Kidney (tissue), 14 donors: Measurements from ENCODE around the gene PAK6. TPM values are rescaled to one million over a fixed set of nuclear protein-coding genes. Genes with fewer than 3 reads are reported as not detected.
A peak's percentile ranks its signal among the peaks of the same experiment; 100 is the strongest.

Source experiments
- DNase-seq, 5 donors: peaks; one replicate each; pipeline ENCODE4 v3.0.0-alpha.2; 2013 to 2020
- FAIRE-seq: peaks from 2 replicates; lab custom pipeline; 2012; peaks lifted over from hg19 to GRCh38; lab: Jason Lieb, UNC
- H3K27ac ChIP-seq, 2 donors: one replicate each; pipeline ENCODE4 v1.7.0; 2013; ENCODE audit warnings: low read depth in 2 of 2, low read length in 2 of 2, inconsistent platforms in 1 of 2
- H3K27me3 ChIP-seq: one replicate; pipeline ENCODE4 v1.7.1; 2013; ENCODE audit warnings: low read length, inconsistent platforms; ENCODE audit not compliant: control insufficient read depth, insufficient read depth
- H3K36me3 ChIP-seq, 3 donors: one replicate each; pipeline versions ENCODE4 v1.7.0 to v1.7.1; 2013; ENCODE audit warnings: low read length in 3 of 3, control low read depth in 1 of 3, inconsistent platforms in 1 of 3; ENCODE audit not compliant: insufficient read depth in 3 of 3, control insufficient read depth in 2 of 3
- H3K4me1 ChIP-seq, 3 donors: one replicate each; pipeline versions ENCODE4 v1.7.0 to v1.7.1; 2013; ENCODE audit warnings: low read length in 3 of 3, inconsistent platforms in 1 of 3, low read depth in 1 of 3; ENCODE audit not compliant: control insufficient read depth in 2 of 3, insufficient read depth in 2 of 3
- H3K4me3 ChIP-seq, 3 donors: one replicate each; pipeline versions ENCODE4 v1.7.0 to v1.8.1; 2013; ENCODE audit warnings: low read length in 3 of 3, control low read depth in 1 of 3, inconsistent platforms in 1 of 3
- H3K9ac ChIP-seq, 3 donors: one replicate each; pipeline versions ENCODE4 v1.7.0 to v1.7.1; 2013; ENCODE audit warnings: low read length in 3 of 3, control low read depth in 1 of 3, inconsistent platforms in 1 of 3
- H3K9me3 ChIP-seq, 3 donors: one replicate each; pipeline versions ENCODE4 v1.7.0 to v1.7.1; 2013; ENCODE audit warnings: low read length in 3 of 3, control low read depth in 1 of 3, inconsistent platforms in 1 of 3; ENCODE audit not compliant: control insufficient read depth in 2 of 3, insufficient read depth in 1 of 3
- intact Hi-C: fragments of 100-400 bp; cut with DNase I; formaldehyde crosslinking; loops from one replicate; pipeline ENCODE4 v1.11.1; 2022
- polyA plus RNA-seq: library from polyadenylated mRNA; stranded (reverse); fragments of 350-450 nt; fragmentation: Illumina TruSeq; extraction: RNeasy Lipid Tissue Mini Kit (QIAGEN cat#74804); gene quantifications from one replicate; pipeline ENCODE4 v1.2.3, GENCODE V29; 2014; ENCODE audit warnings: low read depth, low replicate concordance; ENCODE audit not compliant: insufficient read depth
- total RNA-seq: library from RNA; stranded (reverse); fragmentation: NEBNext Ultra II Directional; extraction: Animal tissue kit (Norgen Biotek cat#: 25700); gene quantifications from one replicate; pipeline ENCODE4 v1.2.1, GENCODE V29; 2021
- TF ChIP-seq, protein P1 (sequence below): IDR thresholded peaks from 3 replicates; pipeline ENCODE4 v1.5.1; 2012; ENCODE audit warnings: mild to moderate bottlenecking, moderate library complexity, borderline replicate concordance; ENCODE audit not compliant: insufficient read depth; ENCODE audit errors: extremely low read depth
- donor health status: control.
- donor health status: control.
- donor health status: control.
- donor health status: control.
- donor health status: control.
- donor health status: DM: yes; HTN: yes; CAD: no.
- donor health status: Normal renal cell carcinoma (clear cell type).

PAK6 gene
- total and polyA plus RNA-seq, 2 donors from 2014 or later = 8.1 to 11.9 TPM

DNA sequence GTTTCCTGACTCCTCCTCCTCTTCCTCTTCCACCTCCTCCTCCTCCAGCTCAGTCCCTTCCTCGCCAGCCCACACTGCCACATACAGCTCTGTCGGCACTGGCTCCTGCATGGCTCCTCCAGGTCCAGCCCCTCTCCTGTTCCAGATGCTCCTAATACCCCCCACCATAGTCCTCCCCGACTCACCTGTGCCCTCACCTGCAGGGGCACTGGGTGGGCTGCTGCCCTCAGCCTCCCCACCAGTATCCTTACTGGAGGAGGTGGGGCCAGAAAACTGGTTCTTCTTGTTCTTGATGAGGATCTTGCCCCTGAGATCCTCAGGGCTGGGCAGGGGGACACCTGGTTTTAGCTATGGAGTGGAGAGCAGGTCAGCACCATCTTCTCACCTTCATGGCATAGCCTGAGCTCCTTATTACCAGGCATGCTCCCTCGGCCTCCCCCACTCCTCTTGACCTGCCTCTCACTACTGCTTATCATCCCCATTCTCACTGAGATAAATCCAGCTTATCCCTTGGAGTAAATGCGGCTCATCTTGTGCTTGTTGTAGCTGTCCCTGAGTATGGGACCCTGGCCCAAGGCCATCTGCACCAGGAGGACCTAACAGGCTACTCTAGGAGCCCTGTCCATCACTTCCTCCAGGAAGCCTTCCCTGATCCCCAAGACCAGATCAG, 57.8 kb downstream of the PAK6 start:
- Histone ChIP-seq H3K9me3 (peaks cover 0 to 6% (median 2%) of the 10 kb centered on the region in 3 donors), H3K27ac (no peak overlapping the region), H3K4me3 (no peak overlapping the region), H3K36me3 (no peaks in the 10 kb centered on the region), H3K4me1 (no peaks in the 10 kb centered on the region), H3K9ac (no peak overlapping the region), H3K27me3 (no peaks in the 10 kb centered on the region)
- TF ChIP-seq, protein P1, sequence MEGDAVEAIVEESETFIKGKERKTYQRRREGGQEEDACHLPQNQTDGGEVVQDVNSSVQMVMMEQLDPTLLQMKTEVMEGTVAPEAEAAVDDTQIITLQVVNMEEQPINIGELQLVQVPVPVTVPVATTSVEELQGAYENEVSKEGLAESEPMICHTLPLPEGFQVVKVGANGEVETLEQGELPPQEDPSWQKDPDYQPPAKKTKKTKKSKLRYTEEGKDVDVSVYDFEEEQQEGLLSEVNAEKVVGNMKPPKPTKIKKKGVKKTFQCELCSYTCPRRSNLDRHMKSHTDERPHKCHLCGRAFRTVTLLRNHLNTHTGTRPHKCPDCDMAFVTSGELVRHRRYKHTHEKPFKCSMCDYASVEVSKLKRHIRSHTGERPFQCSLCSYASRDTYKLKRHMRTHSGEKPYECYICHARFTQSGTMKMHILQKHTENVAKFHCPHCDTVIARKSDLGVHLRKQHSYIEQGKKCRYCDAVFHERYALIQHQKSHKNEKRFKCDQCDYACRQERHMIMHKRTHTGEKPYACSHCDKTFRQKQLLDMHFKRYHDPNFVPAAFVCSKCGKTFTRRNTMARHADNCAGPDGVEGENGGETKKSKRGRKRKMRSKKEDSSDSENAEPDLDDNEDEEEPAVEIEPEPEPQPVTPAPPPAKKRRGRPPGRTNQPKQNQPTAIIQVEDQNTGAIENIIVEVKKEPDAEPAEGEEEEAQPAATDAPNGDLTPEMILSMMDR = no peak
- FAIRE-seq (no peak), DNase-seq (peak in 1 of 5 donors; percentile 67)
- intact Hi-C loops = no loop called here

GRCh38 chr15:40297356-40297755, 58.5 kb downstream of the PAK6 start:
- Histone ChIP-seq H3K4me3 (no peak overlapping the region), H3K27ac (no peak overlapping the region), H3K9ac (no peak overlapping the region), H3K4me1 (no peaks in the 10 kb centered on the region), H3K9me3 (peaks cover 0 to 6% (median 2%) of the 10 kb centered on the region in 3 donors), H3K27me3 (no peaks in the 10 kb centered on the region), H3K36me3 (no peaks in the 10 kb centered on the region)
- intact Hi-C loops = no loop called here
- no peak for DNase-seq
- no peak for FAIRE-seq
- TF ChIP-seq, protein P1 = no peak

- Histone ChIP-seq H3K9ac (no peak overlapping the region), H3K36me3 (no peaks in the 10 kb centered on the region), H3K27me3 (no peaks in the 10 kb centered on the region), H3K4me3 (no peak overlapping the region), H3K9me3 (peaks cover 0 to 6% (median 2%) of the 10 kb centered on the region in 3 donors), H3K27ac (no peak overlapping the region), H3K4me1 (no peaks in the 10 kb centered on the region)
- FAIRE-seq (no peak), DNase-seq (peak in 1 of 5 donors; percentile 48)
- intact Hi-C loops = no loop called here
- TF ChIP-seq, protein P1 = no peak
Observed at GRCh38 chr15:40298216-40298935, 59.5 kb downstream of the PAK6 start.
